ENCODE results near the gene ZBED1.

DNA sequence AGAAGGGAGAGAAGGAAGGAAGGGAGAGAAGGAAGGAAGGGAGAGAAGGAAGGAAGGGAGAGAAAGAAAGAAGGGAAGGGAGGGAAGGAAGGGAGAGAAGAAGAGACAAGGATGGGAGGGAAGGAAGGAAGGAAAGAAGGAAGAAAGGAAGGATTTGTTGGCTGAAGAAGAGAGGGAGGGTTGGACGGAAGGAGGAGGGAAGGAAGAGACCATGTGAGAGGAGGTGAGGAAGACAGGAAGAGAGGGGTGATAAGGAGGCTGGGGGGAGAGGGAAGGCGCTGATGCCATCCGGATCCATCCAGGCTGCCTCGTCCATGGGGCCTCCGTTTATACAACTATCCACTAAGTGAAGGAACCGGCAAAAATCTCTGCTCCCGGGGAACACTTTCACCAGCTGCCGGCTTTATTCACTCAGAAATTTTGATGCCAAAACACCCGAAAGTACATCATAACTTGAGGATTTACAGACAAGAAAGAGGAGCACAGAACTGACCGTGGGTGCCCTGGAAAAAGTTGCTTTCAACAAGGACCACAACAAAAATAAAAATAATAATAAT, 14.9 kb downstream of the ZBED1 start:
- TF ChIP-seq, protein P1, sequence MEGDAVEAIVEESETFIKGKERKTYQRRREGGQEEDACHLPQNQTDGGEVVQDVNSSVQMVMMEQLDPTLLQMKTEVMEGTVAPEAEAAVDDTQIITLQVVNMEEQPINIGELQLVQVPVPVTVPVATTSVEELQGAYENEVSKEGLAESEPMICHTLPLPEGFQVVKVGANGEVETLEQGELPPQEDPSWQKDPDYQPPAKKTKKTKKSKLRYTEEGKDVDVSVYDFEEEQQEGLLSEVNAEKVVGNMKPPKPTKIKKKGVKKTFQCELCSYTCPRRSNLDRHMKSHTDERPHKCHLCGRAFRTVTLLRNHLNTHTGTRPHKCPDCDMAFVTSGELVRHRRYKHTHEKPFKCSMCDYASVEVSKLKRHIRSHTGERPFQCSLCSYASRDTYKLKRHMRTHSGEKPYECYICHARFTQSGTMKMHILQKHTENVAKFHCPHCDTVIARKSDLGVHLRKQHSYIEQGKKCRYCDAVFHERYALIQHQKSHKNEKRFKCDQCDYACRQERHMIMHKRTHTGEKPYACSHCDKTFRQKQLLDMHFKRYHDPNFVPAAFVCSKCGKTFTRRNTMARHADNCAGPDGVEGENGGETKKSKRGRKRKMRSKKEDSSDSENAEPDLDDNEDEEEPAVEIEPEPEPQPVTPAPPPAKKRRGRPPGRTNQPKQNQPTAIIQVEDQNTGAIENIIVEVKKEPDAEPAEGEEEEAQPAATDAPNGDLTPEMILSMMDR (IDR thresholded peaks at IDR 0.05; ENCODE audit: low read depth, low read length), result no peak
- TF ChIP-seq POLR2A (IDR thresholded peaks at IDR 0.05; ENCODE audit: extremely low read depth, insufficient read length), result no peak

Data from NB4 (cell line).